ENCODE results near the gene MAML2. TPM values are rescaled to one million over a fixed set of nuclear protein-coding genes. Genes with fewer than 3 reads are reported as not detected.

Gene MAML2
- total and polyA plus RNA-seq, 2 experiments from 2014 or later, result 2.0 to 7.1 TPM

DNA sequence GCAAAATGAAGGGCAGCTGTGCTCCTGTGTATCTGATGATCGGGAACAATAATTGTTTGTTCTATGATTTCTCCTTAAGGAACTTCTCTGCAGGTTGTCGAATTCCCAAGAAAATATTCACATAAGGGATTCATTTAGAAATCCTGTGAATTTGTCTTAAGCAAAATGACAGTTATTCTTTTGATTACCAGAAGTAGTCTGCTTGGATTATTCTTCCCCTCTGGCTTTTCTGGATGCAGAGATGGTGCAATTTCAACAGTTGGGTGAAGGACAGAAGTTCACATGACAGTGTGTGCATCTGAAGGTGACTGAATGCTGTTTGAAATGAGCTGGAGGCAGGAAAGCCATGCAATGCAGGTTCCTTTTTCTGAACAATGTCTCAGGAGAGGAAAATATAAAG, 281.9 kb downstream of the MAML2 start:
- Mint-ChIP-seq H3K4me1 (peaks cover 11% of the 10 kb centered on the region), H3K36me3 (ENCODE audit: low read depth) (no peaks in the 10 kb centered on the region), H3K27ac (no peak overlapping the region), H3K9me3 (no peaks in the 10 kb centered on the region), H3K27me3 (ENCODE audit: insufficient read depth, low read depth, poor library complexity) (no peaks in the 10 kb centered on the region), H3K4me3 (no peak overlapping the region)
- DNase-seq (ENCODE audit: low spot score), result no peak
- H3F3A ChIP-seq (replicated peaks; ENCODE audit: low read depth), result no peaks in the 10 kb centered on the region
- H4K20me1 ChIP-seq (replicated peaks; ENCODE audit: insufficient read depth), result no peaks in the 10 kb centered on the region
- H2AFZ ChIP-seq, result no peak overlapping the region
- no peak overlapping the region for H3K4me3 ChIP-seq
- no peak overlapping the region for H3K4me2 ChIP-seq
- TF ChIP-seq, protein P1, sequence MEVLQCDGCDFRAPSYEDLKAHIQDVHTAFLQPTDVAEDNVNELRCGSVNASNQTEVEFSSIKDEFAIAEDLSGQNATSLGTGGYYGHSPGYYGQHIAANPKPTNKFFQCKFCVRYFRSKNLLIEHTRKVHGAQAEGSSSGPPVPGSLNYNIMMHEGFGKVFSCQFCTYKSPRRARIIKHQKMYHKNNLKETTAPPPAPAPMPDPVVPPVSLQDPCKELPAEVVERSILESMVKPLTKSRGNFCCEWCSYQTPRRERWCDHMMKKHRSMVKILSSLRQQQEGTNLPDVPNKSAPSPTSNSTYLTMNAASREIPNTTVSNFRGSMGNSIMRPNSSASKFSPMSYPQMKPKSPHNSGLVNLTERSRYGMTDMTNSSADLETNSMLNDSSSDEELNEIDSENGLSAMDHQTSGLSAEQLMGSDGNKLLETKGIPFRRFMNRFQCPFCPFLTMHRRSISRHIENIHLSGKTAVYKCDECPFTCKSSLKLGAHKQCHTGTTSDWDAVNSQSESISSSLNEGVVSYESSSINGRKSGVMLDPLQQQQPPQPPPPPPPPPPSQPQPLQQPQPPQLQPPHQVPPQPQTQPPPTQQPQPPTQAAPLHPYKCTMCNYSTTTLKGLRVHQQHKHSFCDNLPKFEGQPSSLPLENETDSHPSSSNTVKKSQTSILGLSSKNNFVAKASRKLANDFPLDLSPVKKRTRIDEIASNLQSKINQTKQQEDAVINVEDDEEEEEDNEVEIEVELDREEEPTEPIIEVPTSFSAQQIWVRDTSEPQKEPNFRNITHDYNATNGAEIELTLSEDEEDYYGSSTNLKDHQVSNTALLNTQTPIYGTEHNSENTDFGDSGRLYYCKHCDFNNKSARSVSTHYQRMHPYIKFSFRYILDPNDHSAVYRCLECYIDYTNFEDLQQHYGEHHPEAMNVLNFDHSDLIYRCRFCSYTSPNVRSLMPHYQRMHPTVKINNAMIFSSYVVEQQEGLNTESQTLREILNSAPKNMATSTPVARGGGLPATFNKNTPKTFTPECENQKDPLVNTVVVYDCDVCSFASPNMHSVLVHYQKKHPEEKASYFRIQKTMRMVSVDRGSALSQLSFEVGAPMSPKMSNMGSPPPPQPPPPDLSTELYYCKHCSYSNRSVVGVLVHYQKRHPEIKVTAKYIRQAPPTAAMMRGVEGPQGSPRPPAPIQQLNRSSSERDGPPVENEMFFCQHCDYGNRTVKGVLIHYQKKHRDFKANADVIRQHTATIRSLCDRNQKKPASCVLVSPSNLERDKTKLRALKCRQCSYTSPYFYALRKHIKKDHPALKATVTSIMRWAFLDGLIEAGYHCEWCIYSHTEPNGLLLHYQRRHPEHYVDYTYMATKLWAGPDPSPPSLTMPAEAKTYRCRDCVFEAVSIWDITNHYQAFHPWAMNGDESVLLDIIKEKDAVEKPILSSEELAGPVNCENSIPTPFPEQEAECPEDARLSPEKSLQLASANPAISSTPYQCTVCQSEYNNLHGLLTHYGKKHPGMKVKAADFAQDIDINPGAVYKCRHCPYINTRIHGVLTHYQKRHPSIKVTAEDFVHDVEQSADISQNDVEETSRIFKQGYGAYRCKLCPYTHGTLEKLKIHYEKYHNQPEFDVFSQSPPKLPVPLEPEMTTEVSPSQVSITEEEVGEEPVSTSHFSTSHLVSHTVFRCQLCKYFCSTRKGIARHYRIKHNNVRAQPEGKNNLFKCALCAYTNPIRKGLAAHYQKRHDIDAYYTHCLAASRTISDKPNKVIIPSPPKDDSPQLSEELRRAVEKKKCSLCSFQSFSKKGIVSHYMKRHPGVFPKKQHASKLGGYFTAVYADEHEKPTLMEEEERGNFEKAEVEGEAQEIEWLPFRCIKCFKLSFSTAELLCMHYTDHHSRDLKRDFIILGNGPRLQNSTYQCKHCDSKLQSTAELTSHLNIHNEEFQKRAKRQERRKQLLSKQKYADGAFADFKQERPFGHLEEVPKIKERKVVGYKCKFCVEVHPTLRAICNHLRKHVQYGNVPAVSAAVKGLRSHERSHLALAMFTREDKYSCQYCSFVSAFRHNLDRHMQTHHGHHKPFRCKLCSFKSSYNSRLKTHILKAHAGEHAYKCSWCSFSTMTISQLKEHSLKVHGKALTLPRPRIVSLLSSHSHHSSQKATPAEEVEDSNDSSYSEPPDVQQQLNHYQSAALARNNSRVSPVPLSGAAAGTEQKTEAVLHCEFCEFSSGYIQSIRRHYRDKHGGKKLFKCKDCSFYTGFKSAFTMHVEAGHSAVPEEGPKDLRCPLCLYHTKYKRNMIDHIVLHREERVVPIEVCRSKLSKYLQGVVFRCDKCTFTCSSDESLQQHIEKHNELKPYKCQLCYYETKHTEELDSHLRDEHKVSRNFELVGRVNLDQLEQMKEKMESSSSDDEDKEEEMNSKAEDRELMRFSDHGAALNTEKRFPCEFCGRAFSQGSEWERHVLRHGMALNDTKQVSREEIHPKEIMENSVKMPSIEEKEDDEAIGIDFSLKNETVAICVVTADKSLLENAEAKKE (CRISPR knock-in tag; IDR thresholded peaks at IDR 0.05), result no peak
- TF ChIP-seq REST (IDR thresholded peaks at IDR 0.05; ENCODE audit: unreplicated experiment), result no peak
- no peak for TF ChIP-seq POLR2AphosphoS5 (IDR thresholded peaks at IDR 0.05; ENCODE audit: low read depth)
- no peak for TF ChIP-seq JUNB (IDR thresholded peaks at IDR 0.05; ENCODE audit: unreplicated experiment)
- TF ChIP-seq ZNF331 (CRISPR knock-in tag; IDR thresholded peaks at IDR 0.05; ENCODE audit: low read depth), result no peak
- no peak for TF ChIP-seq EZH2 (IDR thresholded peaks at IDR 0.05; ENCODE audit: low read depth, unreplicated experiment)
- TF ChIP-seq CREB1 (CRISPR knock-in tag; IDR thresholded peaks at IDR 0.05; ENCODE audit: low read depth), result no peak
- no peak for TF ChIP-seq NANOG (IDR thresholded peaks at IDR 0.05; ENCODE audit: borderline replicate concordance)
- no peak for TF ChIP-seq CTCF (conservative IDR thresholded peaks at IDR 0.05; ENCODE audit: low read depth in 2 of 2)
- TF ChIP-seq ZNF114 (CRISPR knock-in tag; IDR thresholded peaks at IDR 0.05), result no peak
- no peak for TF ChIP-seq STAT1 (IDR thresholded peaks at IDR 0.05; ENCODE audit: unreplicated experiment)
- TF ChIP-seq, protein P2, sequence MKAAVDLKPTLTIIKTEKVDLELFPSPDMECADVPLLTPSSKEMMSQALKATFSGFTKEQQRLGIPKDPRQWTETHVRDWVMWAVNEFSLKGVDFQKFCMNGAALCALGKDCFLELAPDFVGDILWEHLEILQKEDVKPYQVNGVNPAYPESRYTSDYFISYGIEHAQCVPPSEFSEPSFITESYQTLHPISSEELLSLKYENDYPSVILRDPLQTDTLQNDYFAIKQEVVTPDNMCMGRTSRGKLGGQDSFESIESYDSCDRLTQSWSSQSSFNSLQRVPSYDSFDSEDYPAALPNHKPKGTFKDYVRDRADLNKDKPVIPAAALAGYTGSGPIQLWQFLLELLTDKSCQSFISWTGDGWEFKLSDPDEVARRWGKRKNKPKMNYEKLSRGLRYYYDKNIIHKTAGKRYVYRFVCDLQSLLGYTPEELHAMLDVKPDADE (IDR thresholded peaks at IDR 0.05), result no peak
- no peak for TF ChIP-seq EZH2phosphoT487 (IDR thresholded peaks at IDR 0.05; ENCODE audit: unreplicated experiment)
- peaks cover 12% of the 10 kb centered on the region for H3K4me1 ChIP-seq (ENCODE audit: insufficient read depth)
- no peaks in the 10 kb centered on the region for H3K36me3 ChIP-seq (ENCODE audit: insufficient read depth)
- no peak for ATAC-seq
- H3K9me2 ChIP-seq (ENCODE audit: insufficient read depth), result no peaks in the 10 kb centered on the region
- H3K27me3 ChIP-seq (ENCODE audit: insufficient read depth), result no peaks in the 10 kb centered on the region
- 0 out of 2 replicates have a peak overlapping the region, but pooled peaks have one; percentile 33 for H3K27ac ChIP-seq (ENCODE audit: low read depth)
- no peaks in the 10 kb centered on the region for H3K79me2 ChIP-seq (replicated peaks; ENCODE audit: insufficient read depth)

Data from GM23338 (cell line).